ENCODE data around the gene ARMH4. TPM values are rescaled to one million over a fixed set of nuclear protein-coding genes. Genes with fewer than 3 reads are reported as not detected.

Gene ARMH4
- total and polyA plus RNA-seq, 8 donors: 0.11 to 2.7 (median 0.86) TPM

- ATAC-seq (no peak), FAIRE-seq (no peak), DNase-seq (no peak)
- Histone ChIP-seq H3K36me3 (no peaks in the 10 kb centered on the region), H3K27ac (no peak overlapping the region), H3K27me3 (no peaks in the 10 kb centered on the region), H3K4me1 (no peaks in the 10 kb centered on the region), H3K9me3 (no peaks in the 10 kb centered on the region), H3K4me3 (no peak overlapping the region)
- TF ChIP-seq CTCF (IDR thresholded peaks at IDR 0.05): no peak
- 73 to 77% methylated on average over 2 of the region's 2 CpGs for WGBS, 2 donors
- intact Hi-C loops (cut with DNase I): no loop called here
Measured at GRCh38 chr14:57999471-57999870, 152.5 kb downstream of the ARMH4 start.

DNA sequence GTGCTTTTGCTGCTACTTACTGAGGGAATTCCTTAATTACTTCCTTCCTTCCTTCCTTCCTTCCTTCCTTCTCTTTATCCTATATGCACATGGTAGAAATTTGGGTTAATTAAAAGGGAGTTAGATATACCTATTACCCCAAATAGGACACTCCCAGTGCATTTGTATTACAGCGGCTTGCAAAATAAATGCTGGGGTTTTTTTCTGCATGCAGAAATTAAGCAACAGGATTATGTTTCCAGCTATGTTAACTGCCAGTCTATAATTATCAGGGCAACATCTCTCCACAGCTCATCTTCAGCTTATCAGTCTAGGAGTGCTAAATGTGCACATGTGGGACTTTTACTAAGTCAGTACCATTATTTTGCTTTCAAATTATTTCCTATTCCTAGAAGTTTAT, 153.2 kb downstream of the ARMH4 start:
- Histone ChIP-seq H3K4me1 (no peaks in the 10 kb centered on the region), H3K27me3 (no peaks in the 10 kb centered on the region), H3K27ac (no peak overlapping the region), H3K9me3 (no peaks in the 10 kb centered on the region), H3K36me3 (no peaks in the 10 kb centered on the region), H3K4me3 (no peak overlapping the region)
- no peak for TF ChIP-seq CTCF (IDR thresholded peaks at IDR 0.05)
- FAIRE-seq (no peak), DNase-seq (no peak), ATAC-seq (no peak)
- intact Hi-C loops (cut with DNase I): no loop called here
- WGBS, 2 donors: 41 to 87% methylated on average over 1 of the region's 1 CpG

- no peak overlapping the region for H3K4me3 ChIP-seq
- intact Hi-C loops (cut with DNase I): no loop called here
- no peaks in the 10 kb centered on the region for H3K27me3 ChIP-seq
- no peaks in the 10 kb centered on the region for H3K36me3 ChIP-seq
- TF ChIP-seq CTCF (IDR thresholded peaks at IDR 0.05): no peak
- H3K9me3 ChIP-seq: no peaks in the 10 kb centered on the region
- FAIRE-seq (no peak), ATAC-seq (no peak), DNase-seq (no peak)
- 59 to 66% methylated on average over 4 of the region's 4 CpGs for WGBS, 2 donors
- H3K4me1 ChIP-seq: no peaks in the 10 kb centered on the region
- no peak overlapping the region for H3K27ac ChIP-seq
Measured at GRCh38 chr14:57991353-57991752, 160.7 kb downstream of the ARMH4 start.

- DNase-seq: no peak
- no peak for ATAC-seq
- Histone ChIP-seq H3K9me3 (no peaks in the 10 kb centered on the region), H3K4me3 (no peak overlapping the region), H3K36me3 (no peaks in the 10 kb centered on the region), H3K4me1 (no peaks in the 10 kb centered on the region), H3K27me3 (no peaks in the 10 kb centered on the region), H3K27ac (no peak overlapping the region)
- intact Hi-C loops (cut with DNase I): no loop called here
- no peak for FAIRE-seq
- WGBS, 2 donors: 75 to 79% methylated on average over 5 of the region's 5 CpGs
- TF ChIP-seq CTCF (IDR thresholded peaks at IDR 0.05): no peak
Measured at GRCh38 chr14:57988445-57988844, 163.6 kb downstream of the ARMH4 start.

- no peak for TF ChIP-seq CTCF (IDR thresholded peaks at IDR 0.05)
- H3K36me3 ChIP-seq: no peaks in the 10 kb centered on the region
- no peak for ATAC-seq
- H3K27me3 ChIP-seq: no peaks in the 10 kb centered on the region
- no peaks in the 10 kb centered on the region for H3K9me3 ChIP-seq
- intact Hi-C loops (cut with DNase I): no loop called here
- no peak overlapping the region for H3K4me3 ChIP-seq
- no peak overlapping the region for H3K27ac ChIP-seq
- no peaks in the 10 kb centered on the region for H3K4me1 ChIP-seq
- WGBS, 2 donors: 67 to 76% methylated on average over 6 of the region's 6 CpGs
- DNase-seq: no peak
- FAIRE-seq: no peak
Measured at GRCh38 chr14:57987596-57988300, 164.3 kb downstream of the ARMH4 start.
